Liver (tissue), 9 donors: ENCODE results near the gene REC114. TPM values are rescaled to one million over a fixed set of nuclear protein-coding genes. Genes with fewer than 3 reads are reported as not detected.

Experiments used
- DNase-seq: peaks from one replicate; pipeline ENCODE4 v3.0.0-alpha.2; 2017; ENCODE audit warnings: low spot score
- H3K27ac ChIP-seq, 2 donors: one replicate each; pipeline ENCODE4 v1.7.0; 2013; ENCODE audit warnings: inconsistent platforms in 2 of 2, low read length in 2 of 2, control low read depth in 1 of 2, low read depth in 1 of 2, mild to moderate bottlenecking in 1 of 2
- H3K27me3 ChIP-seq, 4 donors: one replicate each; pipeline versions ENCODE4 v1.6.1 to v1.7.0; 2013; ENCODE audit warnings: low read length in 3 of 4, inconsistent platforms in 1 of 4, mild to moderate bottlenecking in 1 of 4, moderate library complexity in 1 of 4; ENCODE audit not compliant: control insufficient read depth in 4 of 4, insufficient read depth in 4 of 4
- H3K36me3 ChIP-seq, 4 donors: one replicate each; pipeline versions ENCODE4 v1.6.1 to v1.7.0; 2013; ENCODE audit warnings: low read length in 3 of 4, mild to moderate bottlenecking in 3 of 4, low read depth in 1 of 4, moderate library complexity in 1 of 4; ENCODE audit not compliant: control insufficient read depth in 4 of 4, insufficient read depth in 3 of 4
- H3K4me1 ChIP-seq, 4 donors: one replicate each; pipeline versions ENCODE4 v1.6.1 to v1.7.0; 2013; ENCODE audit warnings: low read length in 3 of 4, mild to moderate bottlenecking in 3 of 4, moderate library complexity in 1 of 4; ENCODE audit not compliant: control insufficient read depth in 4 of 4, insufficient read depth in 4 of 4
- H3K4me3 ChIP-seq, 3 donors: one replicate each; pipeline versions ENCODE4 v1.6.1 to v1.7.0; 2013; ENCODE audit warnings: low read length in 3 of 3, control low read depth in 1 of 3, low read depth in 1 of 3, mild to moderate bottlenecking in 1 of 3
- H3K9ac ChIP-seq, 2 donors: one replicate each; pipeline ENCODE4 v1.7.0; 2013; ENCODE audit warnings: low read length in 2 of 2, mild to moderate bottlenecking in 2 of 2, moderate library complexity in 2 of 2, control low read depth in 1 of 2, low read depth in 1 of 2
- H3K9me3 ChIP-seq, 4 donors: one replicate each; pipeline versions ENCODE4 v1.6.1 to v1.7.0; 2013; ENCODE audit warnings: low read length in 3 of 4; ENCODE audit not compliant: control insufficient read depth in 4 of 4
- ATF3 ChIP-seq: IDR thresholded peaks from 2 replicates; pipeline ENCODE4 v1.6.1; 2016; ENCODE audit warnings: antibody characterized with exemption
- CTCF ChIP-seq: fragments of 150-350 bp; IDR thresholded peaks from 2 replicates; pipeline ENCODE4 v1.5.1; 2017; ENCODE audit warnings: improper control_type of control experiment, low read depth, low read length; ENCODE audit not compliant: missing input control
- EGR1 ChIP-seq, 2 donors: IDR thresholded peaks; 2 replicates each; pipeline ENCODE4 v1.6.1; 2016 to 2018; ENCODE audit warnings: antibody characterized with exemption in 2 of 2, low read depth in 2 of 2
- FOXA1 ChIP-seq: IDR thresholded peaks from 2 replicates; pipeline ENCODE4 v1.6.1; 2016; ENCODE audit warnings: antibody characterized with exemption
- FOXA2 ChIP-seq: IDR thresholded peaks from 2 replicates; pipeline ENCODE4 v1.6.1; 2016; ENCODE audit warnings: antibody characterized with exemption
- GABPA ChIP-seq, 2 donors: IDR thresholded peaks in 1 of 2; conservative IDR thresholded peaks in 1 of 2; 2 replicates each; pipeline ENCODE4 v1.6.1; 2016; ENCODE audit warnings: antibody characterized with exemption in 2 of 2, mild to moderate bottlenecking in 1 of 2, moderate library complexity in 1 of 2
- HNF4A ChIP-seq, 2 donors: conservative IDR thresholded peaks; 2 replicates each; pipeline ENCODE4 v1.6.1; 2016; ENCODE audit warnings: antibody characterized with exemption in 2 of 2, mild to moderate bottlenecking in 2 of 2
- HNF4G ChIP-seq: IDR thresholded peaks from 2 replicates; pipeline ENCODE4 v1.6.1; 2016; ENCODE audit warnings: antibody characterized with exemption
- JUND ChIP-seq, 2 donors: IDR thresholded peaks; 2 replicates each; pipeline ENCODE4 v1.6.1; 2016; ENCODE audit warnings: antibody characterized with exemption in 2 of 2
- NR2F2 ChIP-seq: IDR thresholded peaks from 2 replicates; pipeline ENCODE4 v1.6.1; 2016; ENCODE audit warnings: antibody characterized with exemption
- RAD21 ChIP-seq, 2 donors: IDR thresholded peaks; 2 replicates each; pipeline ENCODE4 v1.6.1; 2016; ENCODE audit warnings: antibody characterized with exemption in 2 of 2, mild to moderate bottlenecking in 2 of 2
- RXRA ChIP-seq, 2 donors: IDR thresholded peaks; 2 replicates each; pipeline ENCODE4 v1.6.1; 2017 to 2018; ENCODE audit warnings: antibody characterized with exemption in 2 of 2, mild to moderate bottlenecking in 1 of 2
- SP1 ChIP-seq: IDR thresholded peaks from 2 replicates; pipeline ENCODE4 v1.6.1; 2018; ENCODE audit warnings: antibody characterized with exemption, mild to moderate bottlenecking
- TAF1 ChIP-seq: conservative IDR thresholded peaks from 2 replicates; pipeline ENCODE4 v1.6.1; 2016; ENCODE audit warnings: antibody characterized with exemption, mild to moderate bottlenecking
- YY1 ChIP-seq: IDR thresholded peaks from 2 replicates; pipeline ENCODE4 v1.6.1; 2016; ENCODE audit warnings: antibody characterized with exemption, mild to moderate bottlenecking
- WGBS: extraction: QIAGEN DNeasy Blood & Tissue Kit; methylation state at CpG from one replicate; pipeline ENCODE4 v1.1.7; 2013; 5-methylcytosine and 5-hydroxymethylcytosine counted together
- polyA plus RNA-seq, 2 donors: library from polyadenylated mRNA; stranded (reverse) in 1 of 2; unstranded in 1 of 2; fragments of 200-250 nt in 1 of 2; fragments of >200 nt in 1 of 2; fragmentation: Nextera tagmentation in 1 of 2; extraction: Ambion mirVana in 1 of 2; gene quantifications; one replicate each; pipeline versions ENCODE4 v1.2.1 to v1.2.3, GENCODE V29; 2013 to 2015
- total RNA-seq, 2 donors: library from RNA; depleted of rRNA; stranded (reverse); fragments of >200 nt; gene quantifications; one replicate each; pipeline ENCODE4 v1.2.3, GENCODE V29; 2014
- TF ChIP-seq, protein P1 (sequence below): IDR thresholded peaks from 2 replicates; pipeline ENCODE4 v1.6.1; 2016; ENCODE audit warnings: antibody characterized with exemption, mild to moderate bottlenecking
- TF ChIP-seq, protein P2 (sequence below): IDR thresholded peaks from 2 replicates; pipeline ENCODE4 v1.6.1; 2016; ENCODE audit warnings: antibody characterized with exemption
- donor health status: healthy.
- donor health status: healthy.
- donor health status: healthy.
- donor health status: healthy.
- donor health status: healthy.

Gene REC114
- total and polyA plus RNA-seq, 4 donors = not detected

- Histone ChIP-seq H3K4me3 (no peak overlapping the region), H3K4me1 (peaks cover 0 to 18% (median 15%) of the 10 kb centered on the region in 4 donors), H3K36me3 (no peaks in the 10 kb centered on the region), H3K9ac (no peak overlapping the region), H3K27ac (no peak overlapping the region), H3K9me3 (no peaks in the 10 kb centered on the region), H3K27me3 (no peaks in the 10 kb centered on the region)
- no peak for TF ChIP-seq HNF4G
- no peak for TF ChIP-seq JUND (IDR thresholded peaks at IDR 0.05)
- TF ChIP-seq FOXA2 = no peak
- no peak for TF ChIP-seq YY1
- no peak for TF ChIP-seq EGR1 (IDR thresholded peaks at IDR 0.05; ENCODE audit: low read depth in 2 of 2)
- WGBS = 85% methylated on average over 2 of the region's 2 CpGs
- DNase-seq = no peak
Observed at GRCh38 chr15:73602992-73603391, 160.0 kb downstream of the REC114 start.

DNA sequence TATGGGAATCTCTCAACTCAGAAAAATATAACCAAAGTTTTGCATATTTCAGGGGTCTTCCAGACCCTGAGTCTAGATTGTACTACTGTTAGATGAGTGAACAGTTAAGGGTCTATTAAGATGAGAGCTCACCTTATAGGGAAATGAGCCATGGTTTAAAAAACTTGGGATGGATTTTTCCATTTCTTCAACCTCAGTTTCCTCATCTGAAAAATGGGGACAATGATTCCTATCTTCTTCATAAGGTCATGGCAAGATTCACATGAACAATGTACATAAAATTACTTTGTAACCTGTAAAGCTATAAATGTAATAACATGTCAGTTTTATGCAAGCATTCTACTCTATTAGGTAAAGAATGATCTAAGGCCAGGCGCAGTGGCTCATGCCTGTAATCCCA, 161.5 kb downstream of the REC114 start:
- no peak overlapping the region for H3K9ac ChIP-seq
- H3K4me1 ChIP-seq = peaks cover 0 to 18% (median 15%) of the 10 kb centered on the region in 4 donors
- no peaks in the 10 kb centered on the region for H3K9me3 ChIP-seq
- WGBS = 99% methylated on average over 1 of the region's 1 CpG
- TF ChIP-seq RXRA (IDR thresholded peaks at IDR 0.05) (no peak), SP1 (no peak), FOXA1 (no peak), CTCF (no peak), HNF4G (no peak)
- TF ChIP-seq, protein P1, sequence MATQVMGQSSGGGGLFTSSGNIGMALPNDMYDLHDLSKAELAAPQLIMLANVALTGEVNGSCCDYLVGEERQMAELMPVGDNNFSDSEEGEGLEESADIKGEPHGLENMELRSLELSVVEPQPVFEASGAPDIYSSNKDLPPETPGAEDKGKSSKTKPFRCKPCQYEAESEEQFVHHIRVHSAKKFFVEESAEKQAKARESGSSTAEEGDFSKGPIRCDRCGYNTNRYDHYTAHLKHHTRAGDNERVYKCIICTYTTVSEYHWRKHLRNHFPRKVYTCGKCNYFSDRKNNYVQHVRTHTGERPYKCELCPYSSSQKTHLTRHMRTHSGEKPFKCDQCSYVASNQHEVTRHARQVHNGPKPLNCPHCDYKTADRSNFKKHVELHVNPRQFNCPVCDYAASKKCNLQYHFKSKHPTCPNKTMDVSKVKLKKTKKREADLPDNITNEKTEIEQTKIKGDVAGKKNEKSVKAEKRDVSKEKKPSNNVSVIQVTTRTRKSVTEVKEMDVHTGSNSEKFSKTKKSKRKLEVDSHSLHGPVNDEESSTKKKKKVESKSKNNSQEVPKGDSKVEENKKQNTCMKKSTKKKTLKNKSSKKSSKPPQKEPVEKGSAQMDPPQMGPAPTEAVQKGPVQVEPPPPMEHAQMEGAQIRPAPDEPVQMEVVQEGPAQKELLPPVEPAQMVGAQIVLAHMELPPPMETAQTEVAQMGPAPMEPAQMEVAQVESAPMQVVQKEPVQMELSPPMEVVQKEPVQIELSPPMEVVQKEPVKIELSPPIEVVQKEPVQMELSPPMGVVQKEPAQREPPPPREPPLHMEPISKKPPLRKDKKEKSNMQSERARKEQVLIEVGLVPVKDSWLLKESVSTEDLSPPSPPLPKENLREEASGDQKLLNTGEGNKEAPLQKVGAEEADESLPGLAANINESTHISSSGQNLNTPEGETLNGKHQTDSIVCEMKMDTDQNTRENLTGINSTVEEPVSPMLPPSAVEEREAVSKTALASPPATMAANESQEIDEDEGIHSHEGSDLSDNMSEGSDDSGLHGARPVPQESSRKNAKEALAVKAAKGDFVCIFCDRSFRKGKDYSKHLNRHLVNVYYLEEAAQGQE = no peak
- DNase-seq = no peak
- H3K27ac ChIP-seq = no peak overlapping the region
- H3K4me3 ChIP-seq = no peak overlapping the region
- H3K36me3 ChIP-seq = no peaks in the 10 kb centered on the region
- H3K27me3 ChIP-seq = no peaks in the 10 kb centered on the region

- no peak overlapping the region for H3K27ac ChIP-seq
- no peaks in the 10 kb centered on the region for H3K27me3 ChIP-seq
- H3K9ac ChIP-seq = no peak overlapping the region
- H3K4me3 ChIP-seq = no peak overlapping the region
- no peaks in the 10 kb centered on the region for H3K9me3 ChIP-seq
- H3K4me1 ChIP-seq = peaks cover 0 to 16% (median 13%) of the 10 kb centered on the region in 4 donors
- DNase-seq = no peak
- H3K36me3 ChIP-seq = no peaks in the 10 kb centered on the region
- 99% methylated on average over 5 of the region's 5 CpGs for WGBS
- TF ChIP-seq, protein P2, sequence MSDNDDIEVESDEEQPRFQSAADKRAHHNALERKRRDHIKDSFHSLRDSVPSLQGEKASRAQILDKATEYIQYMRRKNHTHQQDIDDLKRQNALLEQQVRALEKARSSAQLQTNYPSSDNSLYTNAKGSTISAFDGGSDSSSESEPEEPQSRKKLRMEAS = no peak
- no peak for TF ChIP-seq SP1
- TF ChIP-seq JUND (IDR thresholded peaks at IDR 0.05) = no peak
- TF ChIP-seq HNF4A (conservative IDR thresholded peaks at IDR 0.05) = no peak
- no peak for TF ChIP-seq NR2F2
- no peak for TF ChIP-seq FOXA2
- no peak for TF ChIP-seq TAF1
- no peak for TF ChIP-seq GABPA (IDR thresholded peaks at IDR 0.05 in 1 of 2, conservative IDR thresholded peaks at IDR 0.05 in 1 of 2)
- no peak for TF ChIP-seq FOXA1
- TF ChIP-seq, protein P1 = no peak
- TF ChIP-seq RAD21 (IDR thresholded peaks at IDR 0.05) = no peak
- no peak for TF ChIP-seq EGR1 (IDR thresholded peaks at IDR 0.05; ENCODE audit: low read depth in 2 of 2)
- no peak for TF ChIP-seq ATF3
- TF ChIP-seq RXRA (IDR thresholded peaks at IDR 0.05) = no peak
- TF ChIP-seq HNF4G = no peak
Observed at GRCh38 chr15:73605759-73606436, 162.9 kb downstream of the REC114 start.
